H1 (cell line): Measurements from ENCODE around the gene WNT7A. TPM values are rescaled to one million over a fixed set of nuclear protein-coding genes. Genes with fewer than 3 reads are reported as not detected.
A peak's percentile ranks its signal among the peaks of the same experiment; 100 is the strongest.

Source experiments
- CBX8 ChIP-seq: fragments of 300-800, 300-1000 bp; sonication (generic); IDR thresholded peaks from 2 replicates; pipeline ENCODE4 v1.7.1; 2016; ENCODE audit warnings: low read depth, low read length, borderline replicate concordance
- CTCF ChIP-seq, 3 experiments: IDR thresholded peaks; 1 replicate in 2 of 3; 2 replicates in 1 of 3; pipeline versions ENCODE4 v1.5.1 to v1.6.1; 2011; ENCODE audit warnings: low read length in 3 of 3, mild to moderate bottlenecking in 3 of 3, inconsistent platforms in 2 of 3, low read depth in 1 of 3, moderate library complexity in 1 of 3; ENCODE audit not compliant: insufficient read depth in 1 of 3; ENCODE audit errors: control extremely low read depth in 1 of 3
- GABPA ChIP-seq: IDR thresholded peaks from 2 replicates; pipeline ENCODE4 v1.6.1; 2011; ENCODE audit warnings: mild to moderate bottlenecking, low read length, moderate library complexity, borderline replicate concordance; ENCODE audit not compliant: insufficient read depth
- NRF1 ChIP-seq: IDR thresholded peaks from 2 replicates; pipeline ENCODE4 v1.6.1; 2011; ENCODE audit warnings: mild to moderate bottlenecking, low read depth, low read length, improper control_type of control experiment
- POLR2A ChIP-seq, 2 experiments: IDR thresholded peaks; 1 replicate in 1 of 2; 2 replicates in 1 of 2; pipeline ENCODE4 v1.6.1; 2011; ENCODE audit warnings: low read depth in 2 of 2, low read length in 2 of 2, mild to moderate bottlenecking in 2 of 2; ENCODE audit errors: control extremely low read depth in 1 of 2
- USF2 ChIP-seq: IDR thresholded peaks from 2 replicates; pipeline ENCODE4 v1.6.1; 2011; ENCODE audit warnings: low read length, improper control_type of control experiment
- polyA plus RNA-seq, 7 experiments: library from polyadenylated mRNA; depleted of rRNA in 3 of 7; stranded (reverse) in 5 of 7; unstranded in 2 of 7; fragments of >200 nt in 5 of 7; fragments of 200-250 nt in 2 of 7; gene quantifications; 1 replicate in 5 of 7; 2 replicates in 1 of 7; 4 replicates in 1 of 7; pipeline versions ENCODE4 v1.2.1 to v1.2.3, GENCODE V29; 2011 to 2013; ENCODE audit warnings: missing spikeins in 2 of 7, mixed read lengths in 2 of 7
- total RNA-seq: library from RNA; stranded (reverse); fragmentation: NEBNext Ultra II Directional; extraction: Animal tissue kit (Norgen Biotek cat#: 25700); gene quantifications from 2 replicates; pipeline ENCODE4 v1.2.1, GENCODE V29; 2021

The WNT7A gene
- total and polyA plus RNA-seq, 2 of the 8 experiments (the other 6 are each of a cell fraction or from before 2014, with no cell fraction given): 0.02 TPM; not detected in 1

DNA sequence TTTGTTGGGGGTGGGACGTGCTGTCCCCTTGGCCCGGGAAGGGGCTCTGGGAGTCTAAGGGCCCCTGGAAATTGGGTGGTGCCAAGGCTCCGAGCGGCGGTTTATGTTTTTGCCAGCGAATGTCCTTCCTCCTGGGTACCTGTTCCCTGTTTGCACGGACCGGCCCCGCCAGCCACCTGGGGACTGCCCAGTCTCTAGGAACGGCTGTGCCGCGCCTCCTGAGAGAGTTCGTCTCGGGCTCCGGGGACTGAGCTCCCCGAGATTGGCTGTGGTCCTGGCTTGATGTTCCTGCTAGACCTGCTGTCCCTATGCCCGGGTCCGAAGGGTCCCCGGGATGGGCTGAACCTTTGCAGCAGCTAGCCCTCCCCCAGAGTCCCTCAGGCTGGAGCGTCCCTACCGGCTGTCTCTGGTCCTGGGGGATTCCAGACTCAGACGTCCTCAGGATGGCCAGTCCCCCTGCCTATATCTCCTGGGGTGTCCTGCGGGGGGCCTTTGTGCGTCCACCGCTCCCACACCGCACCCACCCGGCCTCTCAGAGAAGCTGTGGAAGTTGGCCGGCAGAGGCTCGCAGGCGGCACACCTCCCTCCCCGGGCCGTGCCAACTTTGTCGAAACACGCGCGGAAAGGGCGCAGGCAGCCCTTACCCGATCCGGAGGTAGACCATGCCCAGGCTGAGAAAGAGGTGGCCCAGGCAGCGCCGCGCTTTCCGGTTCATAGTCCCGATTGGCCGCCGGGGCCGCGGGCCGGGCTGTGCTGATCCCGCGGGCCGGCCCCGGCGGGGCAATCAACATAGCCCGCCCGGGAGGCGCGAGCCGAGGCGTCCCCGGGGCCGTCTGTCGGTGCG is 547 bp downstream of the WNT7A start (continued):
- TF ChIP-seq POLR2A (IDR thresholded peaks at IDR 0.05; ENCODE audit: control extremely low read depth in 1 of 2, low read depth in 2 of 2, low read length in 2 of 2): no peak
- no peak for TF ChIP-seq USF2
- no peak for TF ChIP-seq CBX8
- TF ChIP-seq GABPA: no peak
- no peak for TF ChIP-seq NRF1
- peak in 2 of 3 experiments; percentile 1 to 15; a peak in 2 of 4 replicates for TF ChIP-seq CTCF (IDR thresholded peaks at IDR 0.05; ENCODE audit: control extremely low read depth in 1 of 3, insufficient read depth in 1 of 3, low read depth in 1 of 3, low read length in 3 of 3)
